Liver (tissue), 9 donors: ENCODE data around the gene KRTAP4-16. TPM values are rescaled to one million over a fixed set of nuclear protein-coding genes. Genes with fewer than 3 reads are reported as not detected.
"Not testable (repeated sequence)": the region's sequence is repeated elsewhere in the genome, so short reads cannot be mapped to it uniquely, and the experiment has no call there.

ENCODE experiments used
- DNase-seq: peaks from one replicate; pipeline ENCODE4 v3.0.0-alpha.2; 2017; ENCODE audit warnings: low spot score
- H3K27ac ChIP-seq, 2 donors: one replicate each; pipeline ENCODE4 v1.7.0; 2013; ENCODE audit warnings: inconsistent platforms in 2 of 2, low read length in 2 of 2, control low read depth in 1 of 2, low read depth in 1 of 2, mild to moderate bottlenecking in 1 of 2
- H3K27me3 ChIP-seq, 4 donors: one replicate each; pipeline versions ENCODE4 v1.6.1 to v1.7.0; 2013; ENCODE audit warnings: low read length in 3 of 4, inconsistent platforms in 1 of 4, mild to moderate bottlenecking in 1 of 4, moderate library complexity in 1 of 4; ENCODE audit not compliant: control insufficient read depth in 4 of 4, insufficient read depth in 4 of 4
- H3K36me3 ChIP-seq, 4 donors: one replicate each; pipeline versions ENCODE4 v1.6.1 to v1.7.0; 2013; ENCODE audit warnings: low read length in 3 of 4, mild to moderate bottlenecking in 3 of 4, low read depth in 1 of 4, moderate library complexity in 1 of 4; ENCODE audit not compliant: control insufficient read depth in 4 of 4, insufficient read depth in 3 of 4
- H3K4me1 ChIP-seq, 4 donors: one replicate each; pipeline versions ENCODE4 v1.6.1 to v1.7.0; 2013; ENCODE audit warnings: low read length in 3 of 4, mild to moderate bottlenecking in 3 of 4, moderate library complexity in 1 of 4; ENCODE audit not compliant: control insufficient read depth in 4 of 4, insufficient read depth in 4 of 4
- H3K4me3 ChIP-seq, 3 donors: one replicate each; pipeline versions ENCODE4 v1.6.1 to v1.7.0; 2013; ENCODE audit warnings: low read length in 3 of 3, control low read depth in 1 of 3, low read depth in 1 of 3, mild to moderate bottlenecking in 1 of 3
- H3K9ac ChIP-seq, 2 donors: one replicate each; pipeline ENCODE4 v1.7.0; 2013; ENCODE audit warnings: low read length in 2 of 2, mild to moderate bottlenecking in 2 of 2, moderate library complexity in 2 of 2, control low read depth in 1 of 2, low read depth in 1 of 2
- H3K9me3 ChIP-seq, 4 donors: one replicate each; pipeline versions ENCODE4 v1.6.1 to v1.7.0; 2013; ENCODE audit warnings: low read length in 3 of 4; ENCODE audit not compliant: control insufficient read depth in 4 of 4
- EGR1 ChIP-seq, 2 donors: IDR thresholded peaks; 2 replicates each; pipeline ENCODE4 v1.6.1; 2016 to 2018; ENCODE audit warnings: antibody characterized with exemption in 2 of 2, low read depth in 2 of 2
- FOXA1 ChIP-seq: IDR thresholded peaks from 2 replicates; pipeline ENCODE4 v1.6.1; 2016; ENCODE audit warnings: antibody characterized with exemption
- FOXA2 ChIP-seq: IDR thresholded peaks from 2 replicates; pipeline ENCODE4 v1.6.1; 2016; ENCODE audit warnings: antibody characterized with exemption
- GABPA ChIP-seq, 2 donors: IDR thresholded peaks in 1 of 2; conservative IDR thresholded peaks in 1 of 2; 2 replicates each; pipeline ENCODE4 v1.6.1; 2016; ENCODE audit warnings: antibody characterized with exemption in 2 of 2, mild to moderate bottlenecking in 1 of 2, moderate library complexity in 1 of 2
- HNF4A ChIP-seq, 2 donors: conservative IDR thresholded peaks; 2 replicates each; pipeline ENCODE4 v1.6.1; 2016; ENCODE audit warnings: antibody characterized with exemption in 2 of 2, mild to moderate bottlenecking in 2 of 2
- HNF4G ChIP-seq: IDR thresholded peaks from 2 replicates; pipeline ENCODE4 v1.6.1; 2016; ENCODE audit warnings: antibody characterized with exemption
- JUND ChIP-seq, 2 donors: IDR thresholded peaks; 2 replicates each; pipeline ENCODE4 v1.6.1; 2016; ENCODE audit warnings: antibody characterized with exemption in 2 of 2
- NR2F2 ChIP-seq: IDR thresholded peaks from 2 replicates; pipeline ENCODE4 v1.6.1; 2016; ENCODE audit warnings: antibody characterized with exemption
- RAD21 ChIP-seq, 2 donors: IDR thresholded peaks; 2 replicates each; pipeline ENCODE4 v1.6.1; 2016; ENCODE audit warnings: antibody characterized with exemption in 2 of 2, mild to moderate bottlenecking in 2 of 2
- REST ChIP-seq: IDR thresholded peaks from 2 replicates; pipeline ENCODE4 v1.6.1; 2016; ENCODE audit warnings: antibody characterized with exemption, mild to moderate bottlenecking
- RXRA ChIP-seq, 2 donors: IDR thresholded peaks; 2 replicates each; pipeline ENCODE4 v1.6.1; 2017 to 2018; ENCODE audit warnings: antibody characterized with exemption in 2 of 2, mild to moderate bottlenecking in 1 of 2
- SP1 ChIP-seq: IDR thresholded peaks from 2 replicates; pipeline ENCODE4 v1.6.1; 2018; ENCODE audit warnings: antibody characterized with exemption, mild to moderate bottlenecking
- TAF1 ChIP-seq: conservative IDR thresholded peaks from 2 replicates; pipeline ENCODE4 v1.6.1; 2016; ENCODE audit warnings: antibody characterized with exemption, mild to moderate bottlenecking
- YY1 ChIP-seq: IDR thresholded peaks from 2 replicates; pipeline ENCODE4 v1.6.1; 2016; ENCODE audit warnings: antibody characterized with exemption, mild to moderate bottlenecking
- WGBS: extraction: QIAGEN DNeasy Blood & Tissue Kit; methylation state at CpG from one replicate; pipeline ENCODE4 v1.1.7; 2013; 5-methylcytosine and 5-hydroxymethylcytosine counted together
- polyA plus RNA-seq, 2 donors: library from polyadenylated mRNA; stranded (reverse) in 1 of 2; unstranded in 1 of 2; fragments of 200-250 nt in 1 of 2; fragments of >200 nt in 1 of 2; fragmentation: Nextera tagmentation in 1 of 2; extraction: Ambion mirVana in 1 of 2; gene quantifications; one replicate each; pipeline versions ENCODE4 v1.2.1 to v1.2.3, GENCODE V29; 2013 to 2015
- total RNA-seq, 2 donors: library from RNA; depleted of rRNA; stranded (reverse); fragments of >200 nt; gene quantifications; one replicate each; pipeline ENCODE4 v1.2.3, GENCODE V29; 2014
- TF ChIP-seq, protein P1 (sequence below): fragments of 150-350 bp; IDR thresholded peaks from 2 replicates; pipeline ENCODE4 v1.5.1; 2017; ENCODE audit warnings: improper control_type of control experiment, low read depth, low read length; ENCODE audit not compliant: missing input control
- TF ChIP-seq, protein P2 (sequence below): IDR thresholded peaks from 2 replicates; pipeline ENCODE4 v1.6.1; 2016; ENCODE audit warnings: antibody characterized with exemption
- TF ChIP-seq, protein P3 (sequence below): IDR thresholded peaks from 2 replicates; pipeline ENCODE4 v1.6.1; 2016; ENCODE audit warnings: antibody characterized with exemption
- donor health status: healthy.
- donor health status: healthy.
- donor health status: healthy.
- donor health status: healthy.
- donor health status: healthy.

The KRTAP4-16 gene
- total and polyA plus RNA-seq, 4 donors: not detected

DNA sequence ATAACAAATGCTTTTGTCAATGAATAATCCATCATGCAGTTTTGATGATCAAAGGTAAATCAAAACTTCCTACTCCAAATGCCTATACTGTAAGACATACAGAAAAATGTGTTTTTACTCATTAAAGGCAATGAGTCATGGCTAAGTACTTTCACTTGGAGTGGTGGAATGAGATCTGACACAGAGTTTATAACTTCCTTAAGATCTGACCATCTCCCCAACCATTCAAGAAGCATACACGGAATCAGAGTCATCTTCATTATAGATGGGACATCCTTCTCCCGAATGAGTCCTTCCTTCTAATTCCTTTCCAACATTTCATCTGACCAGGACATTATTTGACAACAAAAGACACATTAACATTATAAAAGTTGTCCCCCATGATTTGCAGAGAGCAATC is 18.6 kb downstream of the KRTAP4-16 start:
- not testable (repeated sequence) for H3K9ac ChIP-seq, H3K9me3 ChIP-seq, DNase-seq, H3K36me3 ChIP-seq, H3K4me3 ChIP-seq, H3K27me3 ChIP-seq, H3K4me1 ChIP-seq, H3K27ac ChIP-seq
- 73% methylated on average over 2 of the region's 2 CpGs for WGBS

DNA sequence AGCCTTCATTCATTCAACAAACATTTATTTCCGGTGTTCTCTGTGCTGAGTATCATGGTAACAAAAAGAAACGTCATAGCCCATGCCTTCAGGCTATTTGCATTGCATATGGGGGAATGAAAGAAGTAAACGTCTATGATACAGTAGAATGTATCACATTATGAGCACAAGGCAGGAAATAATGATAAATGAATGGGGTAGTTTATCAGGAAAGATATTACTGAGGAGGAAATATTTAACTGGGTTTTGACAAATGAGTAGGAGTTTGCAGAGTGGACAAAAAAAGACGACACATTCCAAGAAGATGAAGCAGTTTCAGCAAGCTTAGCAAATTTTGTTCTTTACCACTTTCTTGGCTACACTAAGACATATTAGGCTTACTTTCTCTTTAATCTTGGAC is 19.4 kb downstream of the KRTAP4-16 start:
- Histone ChIP-seq H3K36me3 (no peaks in the 10 kb centered on the region), H3K27ac (no peak overlapping the region), H3K9ac (no peak overlapping the region), H3K27me3 (peaks cover 0 to 4% (median under 1%) of the 10 kb centered on the region in 4 donors), H3K9me3 (no peaks in the 10 kb centered on the region), H3K4me3 (no peak overlapping the region), H3K4me1 (no peaks in the 10 kb centered on the region)
- 45% methylated on average over 4 of the region's 4 CpGs for WGBS
- TF ChIP-seq YY1 (no peak), RXRA (IDR thresholded peaks at IDR 0.05) (no peak), FOXA1 (no peak), RAD21 (IDR thresholded peaks at IDR 0.05) (no peak), EGR1 (IDR thresholded peaks at IDR 0.05; ENCODE audit: low read depth in 2 of 2) (no peak)
- TF ChIP-seq, protein P1, sequence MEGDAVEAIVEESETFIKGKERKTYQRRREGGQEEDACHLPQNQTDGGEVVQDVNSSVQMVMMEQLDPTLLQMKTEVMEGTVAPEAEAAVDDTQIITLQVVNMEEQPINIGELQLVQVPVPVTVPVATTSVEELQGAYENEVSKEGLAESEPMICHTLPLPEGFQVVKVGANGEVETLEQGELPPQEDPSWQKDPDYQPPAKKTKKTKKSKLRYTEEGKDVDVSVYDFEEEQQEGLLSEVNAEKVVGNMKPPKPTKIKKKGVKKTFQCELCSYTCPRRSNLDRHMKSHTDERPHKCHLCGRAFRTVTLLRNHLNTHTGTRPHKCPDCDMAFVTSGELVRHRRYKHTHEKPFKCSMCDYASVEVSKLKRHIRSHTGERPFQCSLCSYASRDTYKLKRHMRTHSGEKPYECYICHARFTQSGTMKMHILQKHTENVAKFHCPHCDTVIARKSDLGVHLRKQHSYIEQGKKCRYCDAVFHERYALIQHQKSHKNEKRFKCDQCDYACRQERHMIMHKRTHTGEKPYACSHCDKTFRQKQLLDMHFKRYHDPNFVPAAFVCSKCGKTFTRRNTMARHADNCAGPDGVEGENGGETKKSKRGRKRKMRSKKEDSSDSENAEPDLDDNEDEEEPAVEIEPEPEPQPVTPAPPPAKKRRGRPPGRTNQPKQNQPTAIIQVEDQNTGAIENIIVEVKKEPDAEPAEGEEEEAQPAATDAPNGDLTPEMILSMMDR: no peak
- TF ChIP-seq, protein P2, sequence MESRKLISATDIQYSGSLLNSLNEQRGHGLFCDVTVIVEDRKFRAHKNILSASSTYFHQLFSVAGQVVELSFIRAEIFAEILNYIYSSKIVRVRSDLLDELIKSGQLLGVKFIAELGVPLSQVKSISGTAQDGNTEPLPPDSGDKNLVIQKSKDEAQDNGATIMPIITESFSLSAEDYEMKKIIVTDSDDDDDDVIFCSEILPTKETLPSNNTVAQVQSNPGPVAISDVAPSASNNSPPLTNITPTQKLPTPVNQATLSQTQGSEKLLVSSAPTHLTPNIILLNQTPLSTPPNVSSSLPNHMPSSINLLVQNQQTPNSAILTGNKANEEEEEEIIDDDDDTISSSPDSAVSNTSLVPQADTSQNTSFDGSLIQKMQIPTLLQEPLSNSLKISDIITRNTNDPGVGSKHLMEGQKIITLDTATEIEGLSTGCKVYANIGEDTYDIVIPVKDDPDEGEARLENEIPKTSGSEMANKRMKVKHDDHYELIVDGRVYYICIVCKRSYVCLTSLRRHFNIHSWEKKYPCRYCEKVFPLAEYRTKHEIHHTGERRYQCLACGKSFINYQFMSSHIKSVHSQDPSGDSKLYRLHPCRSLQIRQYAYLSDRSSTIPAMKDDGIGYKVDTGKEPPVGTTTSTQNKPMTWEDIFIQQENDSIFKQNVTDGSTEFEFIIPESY: no peak
- DNase-seq: no peak

DNA sequence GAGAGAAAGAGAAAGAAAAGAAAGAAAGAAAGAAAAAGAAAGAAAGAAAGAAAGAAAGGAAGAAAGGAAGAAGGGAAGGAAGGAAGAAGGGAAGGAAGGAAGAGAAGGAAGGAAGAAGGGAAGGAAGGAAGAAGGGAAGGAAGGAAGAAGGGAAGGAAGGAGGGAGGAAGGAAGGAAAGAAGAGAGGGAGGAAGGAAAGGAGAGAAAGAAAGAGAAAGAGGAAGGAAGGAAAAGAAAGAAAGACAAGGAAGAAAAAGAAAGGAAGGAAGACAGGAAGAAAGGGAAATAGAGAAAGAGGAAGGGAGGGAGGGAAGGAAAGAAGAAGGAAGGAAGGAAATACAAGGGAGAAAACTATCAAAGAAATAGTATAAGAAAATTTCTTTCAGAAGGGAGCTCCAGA is 25.2 kb downstream of the KRTAP4-16 start:
- TF ChIP-seq, protein P2: no peak
- TF ChIP-seq FOXA2 (no peak), YY1 (no peak), REST (no peak), EGR1 (IDR thresholded peaks at IDR 0.05; ENCODE audit: low read depth in 2 of 2) (no peak), GABPA (IDR thresholded peaks at IDR 0.05 in 1 of 2, conservative IDR thresholded peaks at IDR 0.05 in 1 of 2) (no peak), TAF1 (no peak), RAD21 (IDR thresholded peaks at IDR 0.05) (no peak), NR2F2 (no peak), JUND (IDR thresholded peaks at IDR 0.05) (no peak), RXRA (IDR thresholded peaks at IDR 0.05) (no peak), SP1 (no peak), HNF4G (no peak), FOXA1 (no peak), HNF4A (conservative IDR thresholded peaks at IDR 0.05) (no peak)
- TF ChIP-seq, protein P3, sequence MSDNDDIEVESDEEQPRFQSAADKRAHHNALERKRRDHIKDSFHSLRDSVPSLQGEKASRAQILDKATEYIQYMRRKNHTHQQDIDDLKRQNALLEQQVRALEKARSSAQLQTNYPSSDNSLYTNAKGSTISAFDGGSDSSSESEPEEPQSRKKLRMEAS: no peak
- no peak for DNase-seq
- Histone ChIP-seq H3K4me3 (no peak overlapping the region), H3K27ac (no peak overlapping the region), H3K9me3 (peaks cover 0 to 2% (median 0%) of the 10 kb centered on the region in 4 donors), H3K36me3 (no peaks in the 10 kb centered on the region), H3K4me1 (no peaks in the 10 kb centered on the region), H3K27me3 (peaks cover 0 to 4% (median under 1%) of the 10 kb centered on the region in 4 donors), H3K9ac (no peak overlapping the region)
